Neuronal stem cell (in vitro differentiated cells): ENCODE data around the gene OR52W1.

ENCODE experiments used
- DNase-seq: peaks from one replicate; pipeline ENCODE4 v3.0.0-alpha.2; 2013; ENCODE audit warnings: low spot score
- H2AFZ ChIP-seq: one replicate; pipeline ENCODE4 v1.6.1; 2013; ENCODE audit warnings: mild to moderate bottlenecking, low read length, inconsistent platforms
- H2AK5ac ChIP-seq: 2 replicates; pipeline ENCODE4 v1.6.1; 2013; ENCODE audit warnings: low read depth, mild to moderate bottlenecking, inconsistent platforms, low read length, moderate library complexity, mixed read lengths
- H2BK120ac ChIP-seq: 2 replicates; pipeline ENCODE4 v1.6.1; 2013; ENCODE audit warnings: low read depth, mild to moderate bottlenecking, inconsistent platforms, low read length, moderate library complexity, mixed read lengths
- H2BK12ac ChIP-seq: one replicate; pipeline ENCODE4 v1.6.1; 2013; ENCODE audit warnings: low read length, inconsistent platforms
- H2BK15ac ChIP-seq: 2 replicates; pipeline ENCODE4 v1.6.1; 2013; ENCODE audit warnings: mild to moderate bottlenecking, low read length, inconsistent platforms, mixed read lengths
- H2BK5ac ChIP-seq: one replicate; pipeline ENCODE4 v1.6.1; 2013; ENCODE audit warnings: inconsistent platforms, mild to moderate bottlenecking, low read length, moderate library complexity
- H3K14ac ChIP-seq: one replicate; pipeline ENCODE4 v1.6.1; 2013; ENCODE audit warnings: low read length, inconsistent platforms
- H3K18ac ChIP-seq: 2 replicates; pipeline ENCODE4 v1.6.1; 2013; ENCODE audit warnings: low read length, inconsistent platforms
- H3K23ac ChIP-seq: 2 replicates; pipeline ENCODE4 v1.6.1; 2013; ENCODE audit warnings: low read depth, mild to moderate bottlenecking, mixed read lengths, low read length, inconsistent platforms; ENCODE audit not compliant: poor library complexity
- H3K27ac ChIP-seq: replicated peaks from 3 replicates; pipeline ENCODE4 v1.5.1; 2013; ENCODE audit warnings: low read length, inconsistent platforms
- H3K27me3 ChIP-seq, 3 experiments: 2 replicates each; pipeline ENCODE4 v1.6.1; 2013; ENCODE audit warnings: low read length in 3 of 3, mild to moderate bottlenecking in 2 of 3, inconsistent platforms in 1 of 3, low read depth in 1 of 3, mixed read lengths in 1 of 3, moderate library complexity in 1 of 3; ENCODE audit not compliant: control insufficient read depth in 3 of 3, insufficient read depth in 3 of 3
- H3K36me3 ChIP-seq, 2 donors: replicated peaks in 1 of 2; 2 replicates each; pipeline ENCODE4 v1.6.1; 2013; ENCODE audit warnings: low read length in 2 of 2; ENCODE audit not compliant: control insufficient read depth in 2 of 2, insufficient read depth in 2 of 2
- H3K4ac ChIP-seq: 2 replicates; pipeline ENCODE4 v1.6.1; 2013; ENCODE audit warnings: inconsistent platforms, mild to moderate bottlenecking, low read length, moderate library complexity
- H3K4me1 ChIP-seq, 2 donors: 1 replicate in 1 of 2; 2 replicates in 1 of 2; pipeline ENCODE4 v1.6.1; 2013; ENCODE audit warnings: low read length in 2 of 2, low read depth in 1 of 2; ENCODE audit not compliant: control insufficient read depth in 2 of 2, insufficient read depth in 1 of 2
- H3K4me2 ChIP-seq: one replicate; pipeline ENCODE4 v1.6.1; 2013; ENCODE audit warnings: mild to moderate bottlenecking, low read length, inconsistent platforms; ENCODE audit not compliant: insufficient read depth, poor library complexity, severe bottlenecking
- H3K4me3 ChIP-seq, 2 donors: 2 replicates each; pipeline ENCODE4 v1.5.1; 2013; ENCODE audit warnings: low read length in 2 of 2, mild to moderate bottlenecking in 2 of 2, inconsistent platforms in 1 of 2, moderate library complexity in 1 of 2
- H3K79me1 ChIP-seq: one replicate; pipeline ENCODE4 v1.6.1; 2013; ENCODE audit warnings: low read depth, mild to moderate bottlenecking, inconsistent platforms, low read length, moderate library complexity
- H3K9ac ChIP-seq: one replicate; pipeline ENCODE4 v1.6.1; 2013; ENCODE audit warnings: mild to moderate bottlenecking, low read depth, low read length, inconsistent platforms; ENCODE audit not compliant: poor library complexity
- H3K9me3 ChIP-seq, 2 donors: replicated peaks in 1 of 2; 2 replicates each; pipeline versions ENCODE3 to v1.6.1; 2013; ENCODE audit warnings: low read length in 2 of 2, mild to moderate bottlenecking in 2 of 2, inconsistent platforms in 1 of 2, low read depth in 1 of 2, mixed read lengths in 1 of 2, moderate library complexity in 1 of 2; ENCODE audit not compliant: control insufficient read depth in 2 of 2, insufficient read depth in 1 of 2
- H4K8ac ChIP-seq: one replicate; pipeline ENCODE4 v1.6.1; 2013; ENCODE audit warnings: low read depth, mild to moderate bottlenecking, inconsistent platforms, low read length, moderate library complexity
- H4K91ac ChIP-seq: one replicate; pipeline ENCODE4 v1.6.1; 2013; ENCODE audit warnings: low read length, low read depth, mild to moderate bottlenecking, inconsistent platforms; ENCODE audit not compliant: poor library complexity
- WGBS, 2 donors: extraction: QIAGEN DNeasy Blood & Tissue Kit; methylation state at CpG; one replicate each; pipeline ENCODE4 v1.1.7; 2013; ENCODE audit warnings: missing lambda C conversion rate in 2 of 2, mixed read lengths in 1 of 2; ENCODE audit not compliant: insufficient read length in 2 of 2, insufficient replicate concordance in 1 of 2; ENCODE audit errors: extremely low coverage in 2 of 2; 5-methylcytosine and 5-hydroxymethylcytosine counted together

OR52W1 gene

DNA sequence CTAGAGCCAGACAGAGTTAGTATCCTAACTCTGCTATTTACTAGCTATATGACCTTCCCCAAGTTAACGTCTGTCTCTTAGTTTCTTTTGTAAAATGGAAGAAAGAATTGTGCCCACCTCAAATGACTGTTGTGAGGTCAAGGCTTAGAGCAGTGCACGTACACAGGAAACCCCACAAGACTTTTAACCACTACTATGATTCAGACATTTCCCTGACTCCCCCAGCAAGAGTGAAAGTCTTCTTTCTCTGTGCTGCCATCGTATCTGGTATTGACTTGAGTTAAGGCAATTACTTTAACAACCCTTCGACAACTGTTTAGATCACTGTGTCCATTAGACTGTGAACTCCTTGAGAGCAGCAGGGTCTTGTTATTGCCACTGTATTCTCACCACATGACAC is 2.6 kb upstream of the OR52W1 start:
- H2AFZ ChIP-seq = no peak overlapping the region
- H3K18ac ChIP-seq = no peak overlapping the region
- H2BK120ac ChIP-seq = no peak overlapping the region
- no peak overlapping the region for H2BK15ac ChIP-seq
- no peak overlapping the region for H3K4ac ChIP-seq
- no CpG with 5 or more reads among the region's 4 CpGs for WGBS, 2 donors
- no peak overlapping the region for H2AK5ac ChIP-seq
- no peak overlapping the region for H3K27ac ChIP-seq
- no peaks in the 10 kb centered on the region for H3K79me1 ChIP-seq
- no peak overlapping the region for H4K91ac ChIP-seq
- DNase-seq = no peak
- H3K36me3 ChIP-seq = no peaks in the 10 kb centered on the region
- H2BK5ac ChIP-seq = no peak overlapping the region
- H3K9ac ChIP-seq = no peak overlapping the region
- no peak overlapping the region for H3K4me3 ChIP-seq
- H3K27me3 ChIP-seq = peaks cover 0 to 5% (median 0%) of the 10 kb centered on the region in 3 experiments
- H3K23ac ChIP-seq = no peak overlapping the region
- H4K8ac ChIP-seq = no peak overlapping the region
- no peak overlapping the region for H3K4me2 ChIP-seq
- no peak overlapping the region for H2BK12ac ChIP-seq
- peaks cover 0 to 2% of the 10 kb centered on the region in 2 donors for H3K4me1 ChIP-seq
- no peaks in the 10 kb centered on the region for H3K9me3 ChIP-seq
- H3K14ac ChIP-seq = no peak overlapping the region

DNA sequence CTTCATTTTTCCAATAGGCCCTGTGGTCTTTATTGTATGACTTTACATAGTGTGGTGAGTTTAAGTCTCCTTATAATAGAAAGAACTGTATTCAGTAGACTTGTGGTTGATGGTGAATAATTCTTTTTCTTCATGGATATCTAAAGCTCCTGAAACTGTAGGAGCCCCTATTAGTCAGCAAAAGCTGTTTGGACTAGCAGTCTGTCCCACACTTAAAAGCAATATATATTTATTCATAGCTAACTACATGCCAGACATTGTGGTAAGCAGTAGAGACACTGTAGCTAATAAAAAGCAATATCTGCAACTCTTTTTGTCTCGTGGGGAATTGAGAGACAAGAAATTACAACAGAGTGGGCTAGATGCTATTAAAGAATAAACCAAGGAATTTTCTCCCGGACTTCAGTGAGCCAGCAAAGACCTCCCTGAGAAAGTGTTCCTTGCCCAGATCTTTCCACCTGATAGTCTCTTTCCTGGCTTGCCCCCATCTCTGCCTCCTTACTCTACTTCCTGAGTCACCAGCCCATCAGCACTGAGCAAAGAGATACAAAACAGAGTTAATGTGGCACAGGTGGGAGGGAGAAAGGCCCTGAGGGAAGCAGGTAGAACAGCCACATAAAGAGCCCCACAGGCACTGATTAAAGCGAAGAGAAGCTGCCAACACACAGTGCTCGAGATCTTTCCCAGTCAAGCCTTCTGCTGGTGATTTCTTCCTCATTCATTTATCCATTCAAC is 1.4 kb upstream of the OR52W1 start:
- no peak overlapping the region for H4K91ac ChIP-seq
- H3K36me3 ChIP-seq = peaks cover 0 to 3% of the 10 kb centered on the region in 2 donors
- no peak overlapping the region for H2AFZ ChIP-seq
- no peak overlapping the region for H2BK120ac ChIP-seq
- no peak overlapping the region for H2BK5ac ChIP-seq
- H3K27ac ChIP-seq = no peak overlapping the region
- H3K27me3 ChIP-seq = peaks cover 0 to 5% (median 0%) of the 10 kb centered on the region in 3 experiments
- H3K9me3 ChIP-seq = no peaks in the 10 kb centered on the region
- H3K18ac ChIP-seq = no peak overlapping the region
- H3K9ac ChIP-seq = no peak overlapping the region
- H3K14ac ChIP-seq = no peak overlapping the region
- WGBS, 2 donors = no CpG with 5 or more reads among the region's 4 CpGs
- no peak for DNase-seq
- no peak overlapping the region for H2BK12ac ChIP-seq
- H4K8ac ChIP-seq = no peak overlapping the region
- no peak overlapping the region for H2AK5ac ChIP-seq
- no peak overlapping the region for H3K4me2 ChIP-seq
- no peak overlapping the region for H3K4me3 ChIP-seq
- no peak overlapping the region for H2BK15ac ChIP-seq
- H3K23ac ChIP-seq = no peak overlapping the region
- peaks cover 0 to 2% of the 10 kb centered on the region in 2 donors for H3K4me1 ChIP-seq
- H3K79me1 ChIP-seq = no peaks in the 10 kb centered on the region
- no peak overlapping the region for H3K4ac ChIP-seq

DNA sequence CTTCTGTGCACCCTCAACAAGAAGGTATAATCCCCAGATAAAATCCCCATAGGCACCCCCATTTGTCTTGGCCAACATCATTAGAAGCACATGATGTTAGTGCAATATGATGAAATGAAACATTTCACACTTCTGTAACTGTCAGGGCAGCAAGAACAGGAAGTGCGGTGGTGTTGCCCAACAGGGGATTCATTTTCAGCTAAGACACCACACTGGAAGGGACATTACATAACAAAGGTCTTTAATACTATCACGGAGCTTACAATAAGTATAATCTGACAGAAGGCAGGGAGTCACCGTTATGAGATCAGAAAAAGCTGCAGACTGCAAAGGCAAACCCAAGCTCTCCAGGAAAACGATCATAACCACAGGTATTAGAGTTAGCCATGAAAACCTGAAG is 2.0 kb downstream of the OR52W1 start:
- H2AK5ac ChIP-seq = no peak overlapping the region
- DNase-seq = no peak
- no peak overlapping the region for H4K8ac ChIP-seq
- no peak overlapping the region for H3K27ac ChIP-seq
- no peak overlapping the region for H2BK120ac ChIP-seq
- no peaks in the 10 kb centered on the region for H3K4me1 ChIP-seq
- WGBS, 2 donors = no CpG with 5 or more reads among the region's 4 CpGs
- H3K9me3 ChIP-seq = no peaks in the 10 kb centered on the region
- peaks cover 0 to 19% of the 10 kb centered on the region in 2 donors for H3K36me3 ChIP-seq
- H2BK15ac ChIP-seq = no peak overlapping the region
- no peak overlapping the region for H2BK5ac ChIP-seq
- no peak overlapping the region for H3K14ac ChIP-seq
- no peak overlapping the region for H3K9ac ChIP-seq
- H2BK12ac ChIP-seq = no peak overlapping the region
- no peak overlapping the region for H4K91ac ChIP-seq
- H2AFZ ChIP-seq = no peak overlapping the region
- no peak overlapping the region for H3K18ac ChIP-seq
- H3K4me3 ChIP-seq = no peak overlapping the region
- H3K4me2 ChIP-seq = no peak overlapping the region
- H3K27me3 ChIP-seq = peaks cover 0 to 3% (median 0%) of the 10 kb centered on the region in 3 experiments
- no peak overlapping the region for H3K23ac ChIP-seq
- H3K4ac ChIP-seq = no peak overlapping the region
- H3K79me1 ChIP-seq = no peaks in the 10 kb centered on the region

DNA sequence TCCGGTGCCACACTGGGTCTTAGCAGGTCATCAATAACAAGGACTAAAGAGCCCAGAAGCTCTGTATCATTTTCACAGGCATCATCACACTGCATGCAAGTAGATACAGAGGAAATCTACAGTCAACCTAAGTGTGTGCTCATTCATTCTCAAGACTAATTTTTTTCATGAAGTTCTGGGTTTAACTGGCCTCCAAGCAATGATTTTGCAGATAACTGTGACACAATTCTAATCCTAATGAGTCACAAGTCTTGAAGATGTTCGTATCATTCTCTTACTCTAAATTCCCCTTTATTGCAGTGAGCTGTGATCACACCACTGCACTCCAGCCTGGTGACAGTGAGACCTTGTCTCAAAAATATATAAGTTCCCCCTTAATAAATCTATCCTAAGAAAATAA is 2.5 kb downstream of the OR52W1 start:
- H4K8ac ChIP-seq = no peak overlapping the region
- H3K27me3 ChIP-seq = no peaks in the 10 kb centered on the region
- no peak overlapping the region for H3K9ac ChIP-seq
- H2BK15ac ChIP-seq = no peak overlapping the region
- H3K9me3 ChIP-seq = no peaks in the 10 kb centered on the region
- no peaks in the 10 kb centered on the region for H3K4me1 ChIP-seq
- no peak overlapping the region for H3K23ac ChIP-seq
- H3K14ac ChIP-seq = no peak overlapping the region
- H2AFZ ChIP-seq = no peak overlapping the region
- peaks cover 0 to 22% of the 10 kb centered on the region in 2 donors for H3K36me3 ChIP-seq
- H2BK12ac ChIP-seq = no peak overlapping the region
- H3K27ac ChIP-seq = no peak overlapping the region
- H3K4me3 ChIP-seq = no peak overlapping the region
- no peak overlapping the region for H2AK5ac ChIP-seq
- H3K4ac ChIP-seq = no peak overlapping the region
- H4K91ac ChIP-seq = no peak overlapping the region
- no peak overlapping the region for H3K18ac ChIP-seq
- no peak overlapping the region for H2BK120ac ChIP-seq
- DNase-seq = no peak
- H3K4me2 ChIP-seq = no peak overlapping the region
- H3K79me1 ChIP-seq = no peaks in the 10 kb centered on the region
- no CpG with 5 or more reads among the region's 2 CpGs for WGBS, 2 donors
- no peak overlapping the region for H2BK5ac ChIP-seq
